ENCODE results near the gene GID8.

GID8 gene

DNA sequence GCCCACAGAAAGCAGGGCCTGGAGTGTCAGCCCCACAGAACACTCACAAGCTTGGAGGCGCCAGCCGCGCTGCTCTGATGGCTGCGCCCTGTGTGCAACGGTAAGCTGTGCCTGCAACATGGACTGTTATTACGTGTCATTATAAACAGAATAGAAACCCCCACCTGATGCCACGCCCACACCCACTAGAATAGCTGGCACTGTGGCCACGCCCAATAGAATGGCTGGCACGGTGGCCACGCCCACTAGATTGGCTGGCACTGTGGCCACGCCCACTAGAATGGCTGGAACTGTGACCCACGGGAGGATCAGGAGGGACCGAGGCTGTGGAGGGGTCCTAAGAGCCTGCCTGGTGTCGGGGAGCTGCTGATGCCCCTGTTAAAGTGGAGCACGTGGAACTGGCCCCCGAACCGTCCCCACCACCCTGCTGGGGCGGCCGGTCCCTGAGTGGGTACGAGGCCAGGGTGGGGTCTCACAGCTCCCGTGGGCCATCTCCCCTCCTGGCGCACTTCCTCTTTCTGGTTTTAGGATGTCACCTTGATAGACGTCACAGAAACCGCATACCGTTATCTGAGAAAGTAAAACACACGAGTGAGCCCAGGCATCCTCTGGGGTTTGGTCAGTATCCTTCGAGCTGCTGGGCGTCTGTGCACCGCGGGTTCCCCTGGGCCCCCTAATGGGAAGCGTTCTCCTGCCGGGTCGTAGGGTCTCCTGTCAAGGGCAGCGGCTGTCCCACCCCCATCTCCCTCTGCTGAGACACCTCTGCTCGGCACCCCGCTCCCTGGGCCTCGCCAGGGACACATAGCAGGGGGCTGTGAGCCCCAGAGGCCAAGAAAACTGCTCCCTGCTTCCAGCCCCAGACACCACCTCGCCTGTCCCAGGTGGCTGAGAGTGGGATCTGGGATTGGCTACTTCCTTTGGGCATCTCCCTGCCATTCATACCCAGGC lies 39.9 kb downstream of the GID8 start:
- Histone ChIP-seq H3K4me3 (no peak overlapping the region), H3K27ac (no peak overlapping the region)
- DNase-seq (ENCODE audit: low spot score): no peak
- TF ChIP-seq, protein P1, sequence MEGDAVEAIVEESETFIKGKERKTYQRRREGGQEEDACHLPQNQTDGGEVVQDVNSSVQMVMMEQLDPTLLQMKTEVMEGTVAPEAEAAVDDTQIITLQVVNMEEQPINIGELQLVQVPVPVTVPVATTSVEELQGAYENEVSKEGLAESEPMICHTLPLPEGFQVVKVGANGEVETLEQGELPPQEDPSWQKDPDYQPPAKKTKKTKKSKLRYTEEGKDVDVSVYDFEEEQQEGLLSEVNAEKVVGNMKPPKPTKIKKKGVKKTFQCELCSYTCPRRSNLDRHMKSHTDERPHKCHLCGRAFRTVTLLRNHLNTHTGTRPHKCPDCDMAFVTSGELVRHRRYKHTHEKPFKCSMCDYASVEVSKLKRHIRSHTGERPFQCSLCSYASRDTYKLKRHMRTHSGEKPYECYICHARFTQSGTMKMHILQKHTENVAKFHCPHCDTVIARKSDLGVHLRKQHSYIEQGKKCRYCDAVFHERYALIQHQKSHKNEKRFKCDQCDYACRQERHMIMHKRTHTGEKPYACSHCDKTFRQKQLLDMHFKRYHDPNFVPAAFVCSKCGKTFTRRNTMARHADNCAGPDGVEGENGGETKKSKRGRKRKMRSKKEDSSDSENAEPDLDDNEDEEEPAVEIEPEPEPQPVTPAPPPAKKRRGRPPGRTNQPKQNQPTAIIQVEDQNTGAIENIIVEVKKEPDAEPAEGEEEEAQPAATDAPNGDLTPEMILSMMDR (IDR thresholded peaks at IDR 0.05): no peak

DNA sequence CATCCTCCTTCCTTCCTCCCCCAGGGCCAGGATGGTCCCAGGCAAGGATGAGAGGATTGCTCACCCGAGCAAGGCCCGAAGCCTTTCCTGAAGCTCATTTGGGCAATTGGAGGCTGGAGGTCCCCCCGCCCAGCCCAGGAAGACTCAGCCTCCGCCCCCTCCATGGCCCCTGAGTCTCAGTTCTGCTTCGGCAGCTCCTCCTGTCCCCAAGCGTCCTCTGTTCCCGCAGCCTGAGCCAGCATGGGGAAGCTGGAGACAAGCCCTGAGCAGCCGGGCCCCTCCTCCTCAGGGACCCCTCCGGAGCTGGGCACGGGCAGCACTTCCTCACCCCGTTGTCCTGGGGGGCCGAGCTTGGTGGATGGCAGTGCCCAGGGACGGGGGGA lies 40.6 kb downstream of the GID8 start:
- H3K27ac ChIP-seq: no peak overlapping the region
- TF ChIP-seq, protein P1 (IDR thresholded peaks at IDR 0.05): no peak
- no peak for DNase-seq (ENCODE audit: low spot score)
- H3K4me3 ChIP-seq: no peak overlapping the region

DNA sequence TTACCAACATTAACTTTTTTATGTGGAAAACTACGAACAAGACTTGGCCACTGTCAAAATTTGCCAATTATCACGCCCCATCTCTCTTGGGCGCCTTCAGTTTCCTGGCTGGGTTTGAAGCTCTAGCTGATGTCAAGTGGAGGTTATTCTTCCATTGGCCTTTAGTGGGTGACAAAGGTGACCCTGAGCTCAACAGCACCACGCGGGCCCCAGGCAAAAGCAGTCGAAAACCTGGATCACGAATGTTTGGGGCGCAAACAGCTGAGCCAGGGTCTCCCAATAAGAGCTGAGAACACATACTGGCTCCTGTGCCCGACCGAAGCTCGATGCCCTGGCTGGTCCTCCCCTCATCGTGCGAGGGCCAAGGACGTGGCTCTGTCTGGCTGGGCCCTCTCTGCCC lies 41.4 kb downstream of the GID8 start:
- no peak for DNase-seq (ENCODE audit: low spot score)
- TF ChIP-seq, protein P1 (IDR thresholded peaks at IDR 0.05): no peak
- Histone ChIP-seq H3K27ac (no peak overlapping the region), H3K4me3 (no peak overlapping the region)

DNA sequence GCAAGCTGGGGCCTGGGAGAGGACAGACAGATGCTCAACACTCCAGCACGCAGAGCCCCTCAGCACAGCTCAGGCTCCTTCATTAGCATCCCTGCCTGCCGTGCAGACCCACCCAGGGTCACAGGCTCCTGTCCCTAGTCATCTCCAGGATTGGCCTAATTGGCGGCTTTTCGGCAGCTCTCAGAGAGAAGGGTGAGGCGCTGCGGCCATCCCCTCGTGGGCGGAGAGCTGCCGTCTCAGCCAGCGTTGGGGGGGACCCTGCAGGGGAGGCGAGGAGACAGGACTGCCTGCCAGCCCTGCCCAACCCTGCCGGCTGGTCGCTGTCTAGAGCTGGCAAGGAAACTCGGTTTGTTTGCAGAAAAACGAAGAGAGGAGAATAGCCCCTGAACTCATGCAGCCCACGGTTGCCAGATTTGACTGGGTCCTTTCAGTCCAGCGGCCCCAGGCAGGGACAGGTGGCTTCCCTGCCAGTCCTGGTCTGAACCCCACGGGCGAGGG lies 42.0 kb downstream of the GID8 start:
- Histone ChIP-seq H3K27ac (no peak overlapping the region), H3K4me3 (no peak overlapping the region)
- no peak for DNase-seq (ENCODE audit: low spot score)
- TF ChIP-seq, protein P1 (IDR thresholded peaks at IDR 0.05): no peak

DNA sequence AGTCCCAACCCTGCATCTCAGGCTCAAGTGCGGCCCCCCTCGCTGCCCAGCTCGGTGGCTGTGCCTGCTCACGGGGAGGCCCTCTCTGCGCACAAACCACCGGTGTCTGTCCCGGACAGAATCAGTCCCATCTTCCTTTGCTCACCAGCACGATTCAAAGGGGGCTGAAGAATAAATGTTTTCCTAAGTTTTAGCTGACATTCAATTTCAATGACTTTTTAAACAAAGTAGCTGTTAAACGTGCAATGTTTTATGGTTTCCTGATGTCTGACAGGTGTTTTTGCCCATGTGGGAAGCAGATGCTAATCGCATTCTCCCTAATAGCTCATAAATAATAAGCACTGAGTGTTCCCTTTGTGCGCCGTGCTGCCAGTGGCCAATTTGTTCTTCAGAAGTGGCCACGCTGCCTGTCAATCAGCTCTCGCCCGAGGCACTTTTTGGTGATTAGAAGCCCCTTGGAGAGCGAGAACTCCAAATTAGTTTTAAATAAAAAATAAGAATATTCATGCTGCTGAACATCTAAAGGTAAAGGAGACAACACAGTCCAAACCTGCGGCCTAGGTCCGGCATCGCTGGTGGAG lies 42.5 kb downstream of the GID8 start:
- TF ChIP-seq, protein P1 (IDR thresholded peaks at IDR 0.05): no peak
- Histone ChIP-seq H3K27ac (no peak overlapping the region), H3K4me3 (no peak overlapping the region)
- no peak for DNase-seq (ENCODE audit: low spot score)

DNA sequence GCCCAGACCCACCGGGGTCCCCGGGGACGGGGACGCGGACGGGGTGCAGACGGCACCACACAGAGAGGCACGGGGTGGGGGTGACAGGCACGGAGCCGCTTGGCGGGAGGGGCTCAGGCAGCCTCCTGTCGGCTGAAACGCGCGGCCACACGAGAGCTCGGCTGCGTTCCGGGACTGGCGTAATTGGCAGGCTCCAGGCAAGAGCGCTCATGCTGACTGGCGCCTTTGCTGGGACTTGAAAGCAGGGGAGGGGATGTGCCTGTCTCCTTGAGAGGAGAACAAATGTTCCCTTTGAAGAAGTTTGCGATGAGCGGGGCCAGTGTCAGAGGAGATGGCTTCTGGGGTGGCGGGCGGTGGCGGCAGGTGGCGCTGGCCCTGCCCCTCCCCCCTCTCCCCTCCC lies 43.0 kb downstream of the GID8 start:
- no peak for DNase-seq (ENCODE audit: low spot score)
- TF ChIP-seq, protein P1 (IDR thresholded peaks at IDR 0.05): no peak
- Histone ChIP-seq H3K27ac (no peak overlapping the region), H3K4me3 (no peak overlapping the region)
